ENCODE measurements around the gene NODAL.

Gene NODAL

DNA sequence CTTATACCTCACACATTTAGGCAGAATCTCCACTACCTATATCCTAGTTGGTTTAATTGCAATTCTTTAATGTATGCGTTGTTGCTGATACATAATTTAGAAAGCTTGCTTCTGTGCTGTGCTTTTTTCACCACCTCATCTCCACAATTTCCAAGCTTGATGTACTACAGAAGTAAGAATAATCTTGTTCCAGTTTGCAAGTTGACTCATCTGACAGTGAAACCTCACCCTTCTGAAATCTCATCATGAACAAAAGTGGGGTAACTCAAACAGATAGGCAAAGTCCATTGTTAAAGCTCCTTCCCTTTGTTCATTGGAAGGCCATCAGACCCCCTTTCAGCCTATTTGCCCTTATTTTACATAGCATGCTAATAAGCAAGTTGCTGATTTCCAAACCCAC, 23.9 kb downstream of the NODAL start:
- no peak overlapping the region for H3K4me3 ChIP-seq (ENCODE audit: low read depth, low read length)
- no peak for DNase-seq (ENCODE audit: low read depth)
- no peak for TF ChIP-seq CTCF (IDR thresholded peaks at IDR 0.05; ENCODE audit: control insufficient read depth, extremely low read depth, insufficient read depth)

- DNase-seq (ENCODE audit: low read depth): no peak
- no peak overlapping the region for H3K4me3 ChIP-seq (ENCODE audit: low read depth, low read length)
- no peak for TF ChIP-seq CTCF (IDR thresholded peaks at IDR 0.05; ENCODE audit: control insufficient read depth, extremely low read depth, insufficient read depth)
Measured at GRCh38 chr10:70412356-70412755, 29.1 kb downstream of the NODAL start.

DNA sequence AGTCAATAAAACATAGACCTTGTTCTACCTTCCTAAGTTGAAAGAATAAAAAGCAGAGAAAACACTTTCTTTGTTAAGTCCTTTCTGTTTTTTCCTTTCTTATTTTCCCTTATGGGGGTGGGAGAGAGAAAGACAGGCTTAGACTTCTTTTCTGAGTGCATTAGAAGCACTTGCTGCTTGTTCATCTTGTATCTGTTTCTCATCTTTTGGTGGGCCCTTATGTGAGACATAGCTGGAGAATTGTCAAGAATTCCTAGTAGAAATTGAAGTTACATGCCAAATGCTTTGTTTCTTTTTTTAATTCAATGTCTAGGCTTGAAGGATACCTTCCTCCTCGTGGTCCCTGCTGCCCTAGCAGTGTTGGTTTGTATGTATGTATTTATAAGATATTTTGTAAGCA, 30.9 kb downstream of the NODAL start:
- TF ChIP-seq CTCF (IDR thresholded peaks at IDR 0.05; ENCODE audit: control insufficient read depth, extremely low read depth, insufficient read depth): no peak
- H3K4me3 ChIP-seq (ENCODE audit: low read depth, low read length): no peak overlapping the region
- DNase-seq (ENCODE audit: low read depth): no peak

DNA sequence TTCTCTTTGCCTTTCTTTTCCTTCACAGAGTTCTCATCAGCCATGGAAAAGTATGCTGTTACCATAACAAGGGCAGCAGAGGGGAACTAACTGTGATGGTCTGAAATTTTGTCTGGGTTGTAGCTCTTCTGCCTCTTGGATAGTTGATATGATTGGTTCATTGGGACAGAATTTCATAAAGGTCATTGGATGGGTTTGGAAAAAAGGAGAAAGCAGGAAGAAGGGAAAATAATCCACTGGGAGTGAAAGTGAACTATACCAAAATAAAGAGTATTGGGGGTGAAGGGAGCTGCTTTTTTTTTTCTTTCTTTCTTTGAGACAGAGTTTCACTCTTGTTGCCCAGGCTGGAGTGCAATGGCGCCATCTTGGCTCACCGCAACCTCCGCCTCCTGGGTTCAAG, 31.7 kb downstream of the NODAL start:
- no peak for TF ChIP-seq CTCF (IDR thresholded peaks at IDR 0.05; ENCODE audit: control insufficient read depth, extremely low read depth, insufficient read depth)
- no peak overlapping the region for H3K4me3 ChIP-seq (ENCODE audit: low read depth, low read length)
- no peak for DNase-seq (ENCODE audit: low read depth)

- peak overlapping the region; percentile 87 for H3K4me3 ChIP-seq (ENCODE audit: low read depth, low read length)
- DNase-seq (ENCODE audit: low read depth): peak; percentile 83
- no peak for TF ChIP-seq CTCF (IDR thresholded peaks at IDR 0.05; ENCODE audit: control insufficient read depth, extremely low read depth, insufficient read depth)
Measured at GRCh38 chr10:70405037-70405824, 36.2 kb downstream of the NODAL start.

GRCh38 chr10:70404787-70405036, 36.8 kb downstream of the NODAL start:
- no peak for DNase-seq (ENCODE audit: low read depth)
- peak overlapping the region; percentile 87 for H3K4me3 ChIP-seq (ENCODE audit: low read depth, low read length)
- no peak for TF ChIP-seq CTCF (IDR thresholded peaks at IDR 0.05; ENCODE audit: control insufficient read depth, extremely low read depth, insufficient read depth)
